Skeletal muscle tissue (tissue), 4 donors: ENCODE results near the gene CNGA4. TPM values are rescaled to one million over a fixed set of nuclear protein-coding genes. Genes with fewer than 3 reads are reported as not detected.

ENCODE experiments used
- H3K27ac ChIP-seq: one replicate; pipeline ENCODE4 v1.7.0; 2013; ENCODE audit warnings: mild to moderate bottlenecking, low read depth, low read length, inconsistent platforms
- H3K27me3 ChIP-seq, 3 donors: one replicate each; pipeline ENCODE4 v1.7.0; 2013; ENCODE audit warnings: low read length in 3 of 3; ENCODE audit not compliant: control insufficient read depth in 3 of 3, insufficient read depth in 3 of 3
- H3K36me3 ChIP-seq, 3 donors: one replicate each; pipeline ENCODE4 v1.7.0; 2013; ENCODE audit warnings: low read length in 3 of 3; ENCODE audit not compliant: control insufficient read depth in 3 of 3, insufficient read depth in 3 of 3
- H3K4me1 ChIP-seq, 3 donors: one replicate each; pipeline ENCODE4 v1.7.0; 2013; ENCODE audit warnings: low read length in 3 of 3, mild to moderate bottlenecking in 3 of 3; ENCODE audit not compliant: control insufficient read depth in 3 of 3, insufficient read depth in 3 of 3
- H3K4me3 ChIP-seq, 3 donors: one replicate each; pipeline ENCODE4 v1.7.0; 2013; ENCODE audit warnings: low read length in 3 of 3
- H3K9ac ChIP-seq, 3 donors: one replicate each; pipeline ENCODE4 v1.7.0; 2013; ENCODE audit warnings: low read length in 3 of 3, mild to moderate bottlenecking in 3 of 3, moderate library complexity in 2 of 3, low read depth in 1 of 3
- H3K9me3 ChIP-seq, 3 donors: one replicate each; pipeline ENCODE4 v1.7.0; 2013; ENCODE audit warnings: low read length in 3 of 3; ENCODE audit not compliant: control insufficient read depth in 3 of 3
- total RNA-seq: library from RNA; depleted of rRNA; stranded (reverse); fragments of >200 nt; gene quantifications from one replicate; pipeline ENCODE4 v1.2.3, GENCODE V29; 2014
- donor health status: Osteomylitis.

Gene CNGA4
- total RNA-seq, 1 donor from 2014 or later = not detected

GRCh38 chr11:6223854-6224253, 15.0 kb upstream of the CNGA4 start:
- Histone ChIP-seq H3K36me3 (peaks cover 27 to 42% (median 41%) of the 10 kb centered on the region in 3 donors), H3K27ac (no peak overlapping the region), H3K9ac (no peak overlapping the region), H3K27me3 (no peaks in the 10 kb centered on the region), H3K4me3 (no peak overlapping the region), H3K4me1 (peaks cover 0 to 8% (median 0%) of the 10 kb centered on the region in 3 donors), H3K9me3 (no peaks in the 10 kb centered on the region)

GRCh38 chr11:6224421-6224820, 14.5 kb upstream of the CNGA4 start:
- Histone ChIP-seq H3K4me3 (no peak overlapping the region), H3K27me3 (no peaks in the 10 kb centered on the region), H3K9ac (no peak overlapping the region), H3K36me3 (peaks cover 27 to 39% (median 36%) of the 10 kb centered on the region in 3 donors), H3K9me3 (no peaks in the 10 kb centered on the region), H3K4me1 (peaks cover 0 to 8% (median 0%) of the 10 kb centered on the region in 3 donors), H3K27ac (no peak overlapping the region)

GRCh38 chr11:6225024-6225423, 13.9 kb upstream of the CNGA4 start:
- H3K27ac ChIP-seq = no peak overlapping the region
- peaks cover 0 to 8% (median 0%) of the 10 kb centered on the region in 3 donors for H3K4me1 ChIP-seq
- peaks cover 27 to 39% (median 31%) of the 10 kb centered on the region in 3 donors for H3K36me3 ChIP-seq
- no peak overlapping the region for H3K4me3 ChIP-seq
- H3K9ac ChIP-seq = no peak overlapping the region
- no peaks in the 10 kb centered on the region for H3K27me3 ChIP-seq
- no peaks in the 10 kb centered on the region for H3K9me3 ChIP-seq

GRCh38 chr11:6225896-6226295, 13.0 kb upstream of the CNGA4 start:
- no peak overlapping the region for H3K27ac ChIP-seq
- H3K4me3 ChIP-seq = no peak overlapping the region
- H3K36me3 ChIP-seq = peaks cover 24 to 31% (median 31%) of the 10 kb centered on the region in 3 donors
- peaks cover 0 to 8% (median 0%) of the 10 kb centered on the region in 3 donors for H3K4me1 ChIP-seq
- H3K27me3 ChIP-seq = no peaks in the 10 kb centered on the region
- H3K9ac ChIP-seq = no peak overlapping the region
- H3K9me3 ChIP-seq = no peaks in the 10 kb centered on the region

GRCh38 chr11:6228520-6228919, 10.4 kb upstream of the CNGA4 start:
- Histone ChIP-seq H3K27me3 (no peaks in the 10 kb centered on the region), H3K4me3 (no peak overlapping the region), H3K9ac (no peak overlapping the region), H3K4me1 (peaks cover 7 to 9% (median 7%) of the 10 kb centered on the region in 3 donors), H3K36me3 (peaks cover 8 to 9% (median 9%) of the 10 kb centered on the region in 3 donors), H3K9me3 (no peaks in the 10 kb centered on the region), H3K27ac (no peak overlapping the region)

GRCh38 chr11:6229911-6230310, 9.0 kb upstream of the CNGA4 start:
- no peaks in the 10 kb centered on the region for H3K9me3 ChIP-seq
- no peaks in the 10 kb centered on the region for H3K36me3 ChIP-seq
- H3K27ac ChIP-seq = no peak overlapping the region
- peaks cover 12 to 16% (median 12%) of the 10 kb centered on the region in 3 donors for H3K4me1 ChIP-seq
- no peak overlapping the region for H3K9ac ChIP-seq
- no peaks in the 10 kb centered on the region for H3K27me3 ChIP-seq
- H3K4me3 ChIP-seq = no peak overlapping the region

GRCh38 chr11:6232899-6233298, 6.0 kb upstream of the CNGA4 start:
- no peak overlapping the region for H3K27ac ChIP-seq
- peaks cover 10 to 22% (median 12%) of the 10 kb centered on the region in 3 donors for H3K4me1 ChIP-seq
- H3K4me3 ChIP-seq = no peak overlapping the region
- H3K27me3 ChIP-seq = no peaks in the 10 kb centered on the region
- no peaks in the 10 kb centered on the region for H3K9me3 ChIP-seq
- H3K9ac ChIP-seq = no peak overlapping the region
- no peaks in the 10 kb centered on the region for H3K36me3 ChIP-seq

GRCh38 chr11:6233984-6234386, 4.9 kb upstream of the CNGA4 start:
- Histone ChIP-seq H3K4me1 (peaks cover 10 to 22% (median 12%) of the 10 kb centered on the region in 3 donors), H3K9me3 (no peaks in the 10 kb centered on the region), H3K9ac (peak overlapping the region; percentile 88 to 94 (median 94)), H3K27ac (peak overlapping the region; percentile 85), H3K27me3 (no peaks in the 10 kb centered on the region), H3K4me3 (peak overlapping the region; percentile 94 to 98 (median 96)), H3K36me3 (no peaks in the 10 kb centered on the region)

- Histone ChIP-seq H3K4me1 (peaks cover 10 to 22% (median 12%) of the 10 kb centered on the region in 3 donors), H3K9ac (peak within 1 kb of the TSS; percentile 88 to 94 (median 94)), H3K9me3 (no peaks in the 10 kb centered on the region), H3K27me3 (no peaks in the 10 kb centered on the region), H3K27ac (peak within 1 kb of the TSS; percentile 85), H3K36me3 (no peaks in the 10 kb centered on the region), H3K4me3 (peak within 1 kb of the TSS; percentile 94 to 98 (median 96))
Measured at GRCh38 chr11:6234387-6235107, 4.3 kb upstream of the CNGA4 start, which contains the start of gene FHIP1B. Gene FHIP1B, minus strand, starts transcription at chr11:6234636. Its CDS starts 10,120 bp downstream, at chr11:6224516.

GRCh38 chr11:6237266-6237665, 1.6 kb upstream of the CNGA4 start:
- H3K9ac ChIP-seq = no peak overlapping the region
- no peaks in the 10 kb centered on the region for H3K36me3 ChIP-seq
- H3K4me1 ChIP-seq = peaks cover 10 to 22% (median 12%) of the 10 kb centered on the region in 3 donors
- no peaks in the 10 kb centered on the region for H3K27me3 ChIP-seq
- H3K27ac ChIP-seq = no peak overlapping the region
- no peak overlapping the region for H3K4me3 ChIP-seq
- no peaks in the 10 kb centered on the region for H3K9me3 ChIP-seq
